ENCODE measurements around the gene CCDC107. TPM values are rescaled to one million over a fixed set of nuclear protein-coding genes. Genes with fewer than 3 reads are reported as not detected.
"Not testable (repeated sequence)": the region's sequence is repeated elsewhere in the genome, so short reads cannot be mapped to it uniquely, and the experiment has no call there.

CCDC107 gene
- total RNA-seq, 1 experiment from 2014 or later = 9.2 TPM

DNA sequence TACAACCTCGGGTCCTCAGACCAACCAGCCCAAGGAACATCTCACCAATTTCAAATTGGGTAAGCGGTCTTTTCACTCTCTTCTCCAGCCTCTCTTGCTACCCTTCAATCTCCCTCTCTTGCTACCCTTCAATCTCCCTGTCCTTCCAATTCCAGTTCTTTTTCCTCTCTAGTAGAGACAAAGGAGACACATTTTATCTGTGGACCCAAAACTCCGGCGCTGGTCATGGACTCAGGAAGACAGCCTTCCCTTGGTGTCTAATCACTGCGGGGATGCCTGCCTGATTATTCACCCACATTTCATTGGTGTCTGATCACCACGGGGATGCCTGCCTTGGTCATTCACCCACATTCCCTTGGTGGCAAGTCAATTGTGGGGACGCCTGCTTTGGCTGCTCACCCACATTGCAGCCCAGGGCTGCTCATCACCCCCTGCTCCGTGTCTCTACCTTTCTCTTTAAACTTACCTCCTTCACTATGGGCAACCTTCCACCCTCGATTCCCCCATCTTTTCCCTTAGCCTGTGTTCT, 20.6 kb upstream of the CCDC107 start:
- DNase-seq (ENCODE audit: low read depth) = not testable (repeated sequence)

DNA sequence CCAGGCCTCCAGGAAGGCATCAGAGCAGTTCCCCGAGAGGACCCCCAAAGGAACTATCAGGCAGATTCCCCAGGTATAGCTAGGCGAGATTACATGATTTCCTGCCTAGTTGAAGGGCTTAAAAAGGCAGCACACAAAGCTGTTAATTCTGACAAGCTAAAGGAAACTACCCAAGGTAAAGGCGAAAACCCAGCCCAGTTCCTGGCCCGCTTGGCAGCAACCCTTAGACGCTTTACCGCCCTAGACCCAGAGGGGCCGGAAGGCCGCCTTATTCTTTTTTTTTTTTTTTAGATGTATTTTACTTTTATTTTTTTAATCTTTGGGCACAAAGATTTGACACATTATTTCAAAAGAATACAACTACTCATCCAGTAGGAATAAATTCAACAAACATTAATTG, 19.3 kb upstream of the CCDC107 start:
- DNase-seq (ENCODE audit: low read depth) = not testable (repeated sequence)

DNA sequence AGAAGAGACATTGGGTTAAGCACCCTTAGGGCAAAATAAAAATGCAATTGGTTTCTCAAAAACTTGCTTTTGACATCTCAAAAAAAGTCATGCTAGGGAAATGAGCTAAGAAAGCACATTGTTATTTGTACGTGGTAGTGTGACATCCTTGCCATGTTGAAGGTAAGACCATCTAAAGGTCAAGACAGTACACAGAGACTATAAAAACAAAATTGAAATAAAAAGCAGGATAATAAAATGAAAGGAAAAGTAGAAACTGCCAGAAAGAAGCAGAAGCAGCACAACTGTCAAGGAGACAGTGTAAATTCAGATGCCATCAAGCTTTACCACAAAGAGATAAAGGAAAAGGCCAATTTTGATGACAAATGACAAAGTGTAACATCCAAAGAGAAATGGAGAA, 18.9 kb upstream of the CCDC107 start:
- not testable (repeated sequence) for DNase-seq (ENCODE audit: low read depth)

DNA sequence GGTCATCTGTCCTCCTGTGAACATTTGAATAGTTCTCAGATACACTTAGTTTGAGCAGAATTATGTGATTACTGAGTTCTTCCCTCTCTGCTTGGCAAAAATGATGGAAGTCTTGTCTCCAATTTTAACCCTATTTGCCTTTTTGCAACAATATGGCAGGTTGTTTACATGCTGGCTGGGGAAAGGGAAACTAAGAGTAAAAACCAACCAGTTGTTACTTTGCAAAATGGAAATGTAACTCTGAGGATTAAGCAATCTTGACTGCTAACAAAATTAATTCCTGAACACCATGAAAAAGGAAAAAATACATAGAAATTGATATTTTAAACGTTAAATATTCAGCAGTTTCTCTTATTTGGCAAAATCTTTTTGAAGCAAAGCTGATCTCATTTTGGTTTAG, 18.5 kb upstream of the CCDC107 start:
- DNase-seq (ENCODE audit: low read depth) = no peak

DNA sequence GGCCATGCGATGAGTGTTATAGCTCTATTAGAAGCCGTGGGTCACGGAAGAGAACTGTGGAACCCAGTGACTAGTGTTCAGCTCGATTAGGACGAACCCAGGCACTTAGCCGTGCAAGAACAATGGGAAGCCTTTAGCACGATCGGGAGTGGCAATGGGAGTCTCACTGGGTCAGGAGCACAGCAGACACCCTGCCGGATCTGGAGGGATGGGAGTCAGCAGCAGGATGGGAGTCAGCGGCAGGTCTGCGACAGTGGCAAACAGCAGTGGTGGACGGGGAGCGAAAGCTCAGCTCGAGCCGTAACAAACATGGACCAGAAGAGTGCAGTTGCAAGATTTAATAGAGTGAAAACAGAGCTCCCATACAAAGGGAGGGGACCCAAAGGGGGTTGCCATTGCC, 17.7 kb upstream of the CCDC107 start:
- DNase-seq (ENCODE audit: low read depth) = not testable (repeated sequence)

DNA sequence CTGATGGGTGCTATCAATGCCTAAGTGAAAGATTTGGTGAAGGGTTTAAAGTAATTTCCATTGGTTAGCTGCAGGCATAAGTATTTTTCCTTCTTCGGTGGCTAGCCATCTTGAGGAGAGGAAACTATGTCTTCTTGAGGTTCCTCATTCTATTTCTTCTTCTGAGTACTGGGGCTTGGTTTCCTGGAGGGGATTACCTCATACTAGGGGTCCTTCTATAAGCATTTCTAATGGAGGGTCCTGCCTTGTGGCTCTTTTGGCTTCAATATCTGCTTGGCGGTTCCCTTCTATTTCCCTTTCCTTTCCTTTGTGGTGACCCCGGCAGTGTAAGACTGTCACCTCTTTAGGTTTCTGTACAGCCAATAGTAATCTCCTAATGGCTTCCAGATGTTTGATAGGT, 16.6 kb upstream of the CCDC107 start:
- not testable (repeated sequence) for DNase-seq (ENCODE audit: low read depth)

DNA sequence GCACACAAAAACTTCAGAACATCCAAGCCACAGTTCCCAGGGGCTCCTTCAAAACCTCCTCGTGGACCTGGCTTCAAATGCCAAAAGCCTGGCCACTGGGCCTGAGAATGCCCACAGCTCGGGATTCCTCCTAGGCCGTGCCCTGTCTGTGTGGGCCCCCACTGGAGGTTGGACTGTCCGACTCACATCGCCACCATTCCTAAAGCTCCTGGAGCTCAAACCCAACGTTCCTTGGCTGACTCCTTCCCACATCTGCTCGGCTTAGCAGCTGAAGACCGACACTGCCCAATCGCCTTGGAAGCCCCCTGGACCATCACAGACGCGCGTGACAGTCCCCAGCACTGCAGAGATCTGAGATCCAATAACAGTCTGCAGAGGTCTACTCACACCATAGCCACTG, 15.0 kb upstream of the CCDC107 start:
- DNase-seq (ENCODE audit: low read depth) = no peak

DNA sequence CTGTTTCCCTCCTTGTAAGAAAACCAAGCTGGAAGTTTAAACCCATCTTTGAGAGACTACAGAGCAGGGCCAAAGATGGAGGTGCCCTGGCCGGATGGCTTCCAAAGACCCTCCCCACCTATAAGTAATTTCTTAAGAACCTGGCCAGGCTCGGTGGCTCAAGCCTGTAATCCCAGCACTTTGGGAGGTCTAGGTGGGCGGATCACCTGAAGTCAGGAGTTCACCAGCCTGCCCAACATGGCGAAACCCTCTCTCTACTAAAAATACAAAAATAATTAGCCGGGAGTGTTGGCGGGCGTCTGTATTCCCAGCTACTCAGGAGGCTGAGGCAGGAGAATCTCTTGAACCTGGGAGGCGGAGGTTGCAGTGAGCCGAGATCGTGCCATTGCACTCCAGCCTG, 12.4 kb upstream of the CCDC107 start:
- not testable (repeated sequence) for DNase-seq (ENCODE audit: low read depth)

DNA sequence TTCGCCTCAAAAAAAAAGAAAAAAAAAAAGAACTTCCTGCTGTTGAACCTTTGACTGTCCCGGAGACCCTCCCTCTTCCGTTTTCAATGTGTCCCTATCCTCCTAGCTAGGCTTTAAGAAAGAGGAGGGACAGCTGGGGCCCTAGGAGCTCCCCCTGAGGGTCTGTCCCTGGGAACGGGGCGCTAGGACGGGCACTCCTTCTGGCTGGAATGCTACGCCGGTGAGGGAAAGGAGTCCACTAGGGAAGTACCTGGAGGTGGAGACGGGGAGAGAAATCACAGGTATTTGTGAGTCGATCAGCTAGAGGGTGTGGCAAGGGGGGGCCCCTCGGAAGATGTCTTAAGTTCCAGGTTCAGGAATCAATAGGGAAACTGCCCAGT, 11.9 kb upstream of the CCDC107 start:
- DNase-seq (ENCODE audit: low read depth) = no peak

DNA sequence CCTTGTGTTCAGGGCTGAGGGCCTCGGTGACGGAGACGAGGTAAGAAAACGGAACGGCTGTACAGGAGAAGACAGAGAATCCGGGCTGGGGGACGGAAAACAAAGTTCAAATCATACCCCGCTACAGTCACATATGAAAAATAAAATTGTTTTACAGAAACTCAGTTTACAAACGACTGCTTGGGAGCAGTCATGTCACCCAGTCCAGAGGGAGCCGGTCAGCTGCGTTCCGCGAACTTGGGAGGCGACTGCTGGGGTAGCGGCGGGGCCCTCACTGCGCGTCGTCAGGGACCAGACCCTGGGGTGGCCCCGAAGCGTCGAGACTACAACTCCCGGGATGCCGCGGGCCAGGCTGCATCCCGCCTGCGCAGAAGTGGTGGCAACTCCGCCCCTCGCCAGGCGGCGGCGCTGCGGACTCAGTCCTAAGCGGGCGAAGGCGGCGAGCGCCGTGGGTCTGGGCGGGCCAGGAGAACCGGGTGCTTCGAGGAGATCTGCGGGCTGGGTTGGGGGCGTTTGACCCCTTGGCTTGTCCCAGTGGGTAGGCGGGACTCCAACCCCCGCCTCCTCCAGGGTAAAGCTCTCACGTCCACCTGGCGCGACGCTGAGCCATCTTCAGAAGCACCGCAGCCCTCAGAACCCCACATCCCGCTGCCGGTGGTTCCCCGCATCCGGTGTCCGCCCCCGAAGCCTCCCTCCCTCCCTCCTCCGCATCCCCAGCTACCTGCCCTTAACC, 11.4 kb upstream of the CCDC107 start:
- peak; percentile 84 for DNase-seq (ENCODE audit: low read depth)

DNA sequence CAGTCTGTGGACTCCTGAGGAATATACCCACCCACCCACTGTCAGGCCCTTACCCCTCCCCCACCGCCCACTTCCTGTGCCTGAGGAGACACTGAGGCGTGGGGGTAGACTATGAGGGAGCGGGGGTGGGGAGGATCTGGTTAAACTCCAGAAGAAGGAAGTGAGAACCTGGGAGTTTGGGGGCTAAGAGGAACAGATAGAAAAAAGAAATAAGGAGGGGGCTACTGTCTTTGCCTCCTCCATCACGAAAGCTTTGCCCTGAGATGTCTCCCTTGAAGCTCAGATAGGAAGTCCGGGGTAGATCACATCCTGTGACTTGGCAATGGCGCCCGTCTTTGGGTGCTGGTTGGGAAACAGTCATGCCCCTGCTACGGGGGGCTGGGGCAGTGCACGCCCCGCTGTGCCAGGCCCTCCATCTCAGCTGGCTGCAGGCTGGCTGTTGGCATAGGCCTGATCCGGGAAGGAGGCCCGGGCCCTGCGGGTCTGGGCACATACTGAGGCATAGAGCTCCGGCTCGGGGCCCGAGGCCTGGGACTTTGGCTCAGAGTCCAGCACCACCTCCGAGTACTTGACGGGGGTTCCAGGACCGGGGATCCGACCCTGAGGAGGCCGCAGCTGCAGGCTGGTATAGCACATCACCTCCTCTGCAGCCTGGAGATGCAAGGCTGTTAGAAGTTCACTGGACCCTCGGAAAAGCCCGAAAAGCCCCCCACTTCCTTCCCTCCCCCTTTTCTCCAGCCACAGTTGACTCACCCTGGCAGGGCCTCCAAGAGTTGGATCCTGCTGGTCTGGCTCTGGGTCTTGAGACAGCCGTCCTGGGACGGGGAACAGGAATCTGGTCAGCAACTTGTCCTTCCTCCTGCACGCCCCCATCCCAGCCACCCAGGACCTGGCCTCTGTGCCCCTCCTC, 8.4 kb upstream of the CCDC107 start:
- DNase-seq (ENCODE audit: low read depth) = no peak

DNA sequence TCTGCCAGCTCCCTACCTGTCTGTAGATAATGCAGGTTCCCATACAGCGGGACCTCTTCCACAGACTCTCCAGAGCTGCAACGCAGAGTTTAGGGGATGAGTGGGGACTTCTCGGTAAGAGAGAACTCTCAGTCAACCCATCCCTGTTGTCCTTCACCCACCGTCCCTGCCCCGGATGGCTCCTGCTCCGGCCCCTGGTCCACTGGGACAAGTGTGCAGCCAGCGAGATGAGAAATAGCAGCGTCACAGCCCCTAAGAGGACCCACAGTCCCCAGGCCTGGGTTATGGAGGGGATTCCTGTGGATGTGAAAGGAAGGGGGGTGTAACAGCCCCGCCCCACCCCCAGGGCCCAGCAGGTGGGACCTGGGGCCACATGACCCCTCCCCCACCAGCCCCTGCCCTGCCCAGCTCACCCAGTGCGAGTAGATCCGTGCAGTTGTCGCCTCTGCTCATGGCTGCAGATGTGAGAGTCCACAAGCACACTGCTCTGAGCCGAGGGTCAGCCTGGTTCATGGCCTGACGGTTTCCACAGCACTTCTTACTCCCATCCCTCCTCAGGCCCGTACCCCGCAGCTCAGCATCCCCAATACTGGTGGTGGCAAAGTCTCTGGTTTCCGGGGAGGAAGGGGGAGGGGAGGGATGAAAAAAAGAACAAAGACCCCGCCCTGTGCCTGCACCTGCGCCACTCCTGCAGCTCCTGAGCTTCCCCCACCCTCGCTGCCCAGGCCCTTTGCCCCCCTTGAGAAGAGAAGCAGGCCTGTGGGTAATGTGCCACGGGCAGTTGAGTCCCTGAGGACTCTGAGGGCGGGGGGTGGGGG, 7.5 kb upstream of the CCDC107 start, which contains the start of gene SIT1:
SIT1 (minus strand) TSS at position 591 of the 818 bp plus-strand sequence; CDS start at position 513, 78 bp downstream.
- DNase-seq (ENCODE audit: low read depth) = no peak

DNA sequence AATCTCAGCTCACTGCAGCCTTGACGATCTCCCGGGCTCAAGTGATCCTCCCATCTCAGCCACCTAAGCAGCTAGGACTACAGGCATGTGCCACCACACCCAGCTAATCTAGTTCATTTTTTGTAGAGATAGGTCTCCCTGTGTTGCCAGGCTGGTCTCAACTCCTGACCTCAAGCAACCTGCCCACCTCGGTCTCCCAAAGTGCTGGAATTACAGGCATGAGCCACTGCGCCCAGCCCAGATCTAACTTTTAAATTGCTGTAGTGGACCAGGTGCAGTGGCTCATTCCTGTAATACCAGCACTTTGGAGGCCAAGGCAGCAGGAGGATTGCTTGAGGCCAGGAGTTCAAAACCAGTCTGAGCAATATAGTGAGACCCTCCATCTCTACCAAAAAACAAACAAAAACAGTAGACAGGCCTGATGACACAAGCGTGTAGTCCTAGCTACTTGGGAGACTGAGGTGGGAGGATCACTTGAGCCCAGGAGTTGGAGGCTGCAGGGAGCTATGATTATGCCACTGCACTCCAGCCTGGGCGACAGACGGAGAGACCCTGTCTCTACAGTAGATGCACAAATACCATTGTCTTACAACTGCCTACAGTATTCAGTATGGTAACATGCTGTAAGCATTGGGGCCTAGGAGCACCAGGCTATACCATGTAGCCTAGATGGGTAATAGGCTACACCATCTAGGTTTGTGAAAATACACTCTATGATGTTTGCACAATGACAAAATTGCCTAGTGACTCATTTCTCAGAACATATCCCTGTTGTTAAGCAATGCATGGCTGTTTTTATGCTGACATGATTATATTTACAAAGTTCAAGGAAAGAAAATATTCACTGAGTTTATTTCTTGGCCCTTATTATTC, 5.9 kb upstream of the CCDC107 start:
- DNase-seq (ENCODE audit: low read depth) = peak; percentile 36

DNA sequence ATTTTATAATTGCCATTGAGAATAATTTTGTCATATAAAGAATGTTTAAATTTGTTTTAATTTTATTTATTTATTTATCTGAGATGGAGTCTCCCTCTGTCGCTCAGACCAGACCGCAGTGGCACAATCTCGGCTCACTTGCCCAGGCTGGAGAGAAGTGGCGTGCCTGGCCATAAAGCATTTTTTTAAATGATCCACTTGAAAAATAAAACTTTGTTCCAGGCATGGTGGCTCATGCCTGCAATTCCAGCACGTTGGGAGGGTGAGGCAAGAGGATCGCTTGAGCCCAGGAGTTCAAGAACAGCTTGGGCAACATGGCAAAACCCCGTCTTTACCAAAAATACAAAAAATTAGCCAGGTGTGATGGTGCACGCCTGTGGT, 5.3 kb upstream of the CCDC107 start:
- DNase-seq (ENCODE audit: low read depth) = no peak

DNA sequence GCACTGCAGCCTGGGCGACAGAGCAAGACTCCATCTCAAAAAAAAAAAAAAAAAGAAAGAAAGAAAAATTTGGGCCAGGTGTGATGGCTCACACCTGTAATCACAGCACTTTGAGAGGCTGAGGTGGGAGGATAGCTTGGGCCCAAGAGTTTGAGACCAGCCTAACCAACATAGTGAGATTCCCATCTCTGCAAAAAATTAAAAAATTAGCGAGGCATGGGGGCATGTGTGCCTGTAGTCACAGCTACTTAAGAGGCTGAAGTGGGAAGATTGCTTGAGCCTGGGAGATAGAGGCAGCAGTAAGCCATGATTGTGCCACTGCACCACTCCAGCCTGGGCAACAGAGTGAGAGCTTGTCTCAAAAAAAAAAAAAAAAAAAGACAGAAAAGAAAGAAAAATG, 4.5 kb upstream of the CCDC107 start:
- DNase-seq (ENCODE audit: low read depth) = no peak

DNA sequence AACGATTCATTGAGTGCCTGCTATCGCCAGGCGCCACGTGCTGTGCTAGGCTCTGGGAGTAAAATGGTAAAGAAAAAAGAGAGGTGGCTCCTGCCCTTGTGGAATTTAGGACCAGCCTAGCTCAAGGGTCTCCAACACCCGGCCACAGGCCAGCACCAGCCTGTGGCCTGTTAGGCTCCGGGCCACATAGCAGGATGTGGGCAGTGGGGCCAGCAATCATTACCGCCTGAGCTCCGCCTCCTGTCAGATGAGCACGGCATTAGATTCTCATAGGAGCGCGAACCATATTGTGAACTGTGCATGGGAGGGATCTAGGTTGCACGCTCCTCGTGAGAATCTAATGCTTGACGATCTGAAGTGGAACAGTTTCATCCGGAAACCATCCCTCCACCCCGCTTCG, 1.7 kb upstream of the CCDC107 start:
- no peak for DNase-seq (ENCODE audit: low read depth)

DNA sequence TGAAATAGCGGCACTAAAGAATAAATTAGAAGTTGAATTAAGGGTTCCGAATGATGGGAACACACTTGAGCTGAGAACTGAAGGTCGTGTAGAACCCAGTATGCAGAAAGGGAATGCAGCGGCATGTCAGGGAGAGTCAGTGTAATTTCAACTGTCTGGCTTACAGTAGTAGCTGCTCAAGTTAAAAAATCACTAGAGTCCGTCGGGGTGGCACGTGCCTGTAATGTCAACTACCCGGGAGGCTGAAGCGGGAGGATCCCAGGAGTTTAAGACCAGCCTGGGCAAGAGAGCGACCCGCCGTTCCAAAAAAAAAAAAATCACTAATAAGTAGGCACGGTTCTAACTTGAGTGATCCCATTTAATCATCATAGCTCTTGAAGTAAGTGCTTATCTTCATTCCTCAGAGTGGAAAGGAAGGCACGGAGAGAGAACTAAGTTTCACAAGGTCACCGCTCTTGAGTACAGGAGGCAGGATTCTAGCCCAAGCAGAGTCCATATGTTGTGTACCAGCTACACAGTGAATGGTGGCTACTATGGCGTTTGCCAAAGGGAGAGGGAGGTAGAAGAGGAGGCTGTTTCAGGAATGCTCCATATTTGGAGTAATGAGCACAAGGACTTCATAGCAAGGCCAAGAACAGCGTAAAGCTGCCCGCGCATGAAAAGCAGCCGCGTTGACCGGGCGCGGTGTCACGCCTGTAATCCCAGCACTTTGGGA, 1.1 kb upstream of the CCDC107 start:
- no peak for DNase-seq (ENCODE audit: low read depth)

DNA sequence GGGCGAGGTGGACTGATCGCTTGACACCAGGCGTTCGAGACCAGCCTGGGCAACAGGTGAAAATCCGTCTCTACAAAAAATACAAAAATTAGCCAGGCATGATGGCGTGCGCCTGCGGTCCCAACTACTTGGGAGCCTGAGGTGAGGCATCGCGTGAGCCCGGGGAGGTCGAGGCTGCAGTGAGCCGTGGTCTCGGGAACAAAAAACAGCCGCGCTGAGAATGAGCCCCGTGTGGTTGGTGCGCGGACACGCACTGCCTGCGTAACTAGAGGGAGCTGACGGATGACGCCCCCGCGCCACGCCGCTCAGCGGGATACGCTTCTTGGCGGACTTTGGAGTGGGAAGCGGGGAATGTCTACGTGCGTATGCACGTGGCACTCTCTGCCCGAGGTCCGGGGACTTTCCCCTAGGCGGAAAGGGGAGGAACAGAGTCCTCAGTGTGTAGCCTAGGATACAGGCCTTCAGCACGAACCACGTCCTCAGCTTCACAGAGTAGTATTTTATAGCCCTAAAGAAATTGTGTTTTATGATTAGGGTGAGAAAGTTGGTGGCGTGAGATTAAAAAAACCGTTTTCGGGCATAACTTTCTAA, 451 bp upstream of the CCDC107 start, which contains the start of gene RMRP:
RMRP (minus strand) TSS at position 474 of the 591 bp plus-strand sequence.
- peak; percentile 99 for DNase-seq (ENCODE audit: low read depth)

DNA sequence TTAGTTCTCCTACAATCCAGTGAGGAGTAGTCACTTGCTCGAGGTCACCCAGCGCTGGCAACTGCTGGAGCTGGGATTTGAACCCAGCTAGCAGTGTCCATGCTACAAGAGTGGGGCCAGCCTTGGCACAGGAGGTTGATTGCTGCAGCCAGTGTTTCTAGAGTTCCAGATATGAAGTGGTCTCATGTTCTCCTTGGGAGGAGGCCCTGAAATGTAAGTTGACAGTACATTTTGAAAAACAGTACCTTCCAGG, 802 bp downstream of the CCDC107 start:
- peak; percentile 62 for DNase-seq (ENCODE audit: low read depth)

DNA sequence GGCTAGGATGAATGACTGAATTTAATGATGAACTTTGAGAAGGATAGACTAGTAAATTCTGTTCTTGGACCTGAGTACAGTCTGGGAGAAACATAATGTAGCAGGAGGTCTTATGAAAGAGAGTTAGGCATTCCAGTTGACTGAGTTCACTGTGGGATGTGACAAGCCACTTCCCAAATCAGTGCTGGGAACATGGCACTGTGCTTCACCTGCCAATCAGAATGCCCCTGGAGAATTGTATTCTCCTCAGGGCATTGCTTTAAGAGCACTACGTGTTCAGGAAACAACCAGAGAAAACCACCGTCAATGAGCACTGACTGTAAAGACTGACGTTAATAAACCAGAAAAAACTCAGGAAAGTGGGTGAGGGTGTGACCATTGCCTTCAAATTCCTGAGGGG, 1.2 kb downstream of the CCDC107 start:
- peak; percentile 62 for DNase-seq (ENCODE audit: low read depth)
